H9 (cell line): ENCODE results near the gene GRID2. TPM values are rescaled to one million over a fixed set of nuclear protein-coding genes. Genes with fewer than 3 reads are reported as not detected.
A peak's percentile ranks its signal among the peaks of the same experiment; 100 is the strongest.

Experiments used
- DNase-seq: peaks from one replicate; pipeline ENCODE4 v3.0.0-alpha.2; 2017
- H2AFZ ChIP-seq: one replicate; pipeline ENCODE4 v1.6.1; 2013; ENCODE audit warnings: mild to moderate bottlenecking, low read length, control low read depth, moderate library complexity
- H2AK5ac ChIP-seq: 2 replicates; pipeline ENCODE4 v1.6.1; 2013; ENCODE audit warnings: low read length, control low read depth, mixed read lengths; ENCODE audit not compliant: insufficient read length
- H2BK120ac ChIP-seq: one replicate; pipeline ENCODE4 v1.6.1; 2013; ENCODE audit warnings: low read depth, mild to moderate bottlenecking, low read length, control low read depth, inconsistent platforms; ENCODE audit not compliant: poor library complexity, severe bottlenecking
- H2BK12ac ChIP-seq: 2 replicates; pipeline ENCODE4 v1.6.1; 2013; ENCODE audit warnings: low read length, control low read depth, mixed read lengths, low read depth; ENCODE audit not compliant: insufficient read length
- H2BK15ac ChIP-seq: 2 replicates; pipeline ENCODE4 v1.6.1; 2013; ENCODE audit warnings: low read depth, low read length, control low read depth
- H2BK20ac ChIP-seq: one replicate; pipeline ENCODE4 v1.6.1; 2013; ENCODE audit warnings: low read depth, mild to moderate bottlenecking, low read length, control low read depth, inconsistent platforms; ENCODE audit not compliant: poor library complexity, severe bottlenecking
- H2BK5ac ChIP-seq: 2 replicates; pipeline ENCODE4 v1.6.1; 2013; ENCODE audit warnings: low read length, control low read depth, mixed read lengths; ENCODE audit not compliant: insufficient read length
- H3K14ac ChIP-seq: 2 replicates; pipeline ENCODE4 v1.6.1; 2013; ENCODE audit warnings: low read length, control low read depth; ENCODE audit not compliant: insufficient read depth
- H3K18ac ChIP-seq: 2 replicates; pipeline ENCODE4 v1.6.1; 2013; ENCODE audit warnings: low read depth, mild to moderate bottlenecking, mixed read lengths, low read length, control low read depth; ENCODE audit not compliant: insufficient read length
- H3K23ac ChIP-seq: 2 replicates; pipeline ENCODE4 v1.6.1; 2013; ENCODE audit warnings: low read length, control low read depth, mixed read lengths, low read depth; ENCODE audit not compliant: insufficient read length
- H3K23me2 ChIP-seq: 2 replicates; pipeline ENCODE4 v1.6.1; 2013; ENCODE audit warnings: low read depth, mild to moderate bottlenecking, mixed read lengths, low read length, control low read depth; ENCODE audit not compliant: insufficient read length, poor library complexity, severe bottlenecking
- H3K27ac ChIP-seq: 2 replicates; pipeline ENCODE4 v1.5.1; 2013; ENCODE audit warnings: low read length, control low read depth, mixed read lengths, low read depth; ENCODE audit not compliant: insufficient read length
- H3K27me3 ChIP-seq: 2 replicates; pipeline ENCODE4 v1.6.1; 2013; ENCODE audit warnings: low read length, control low read depth, inconsistent platforms; ENCODE audit not compliant: insufficient read depth
- H3K4ac ChIP-seq: 2 replicates; pipeline ENCODE4 v1.6.1; 2013; ENCODE audit warnings: low read depth, mild to moderate bottlenecking, control low read depth, inconsistent platforms, low read length, moderate library complexity
- H3K4me1 ChIP-seq: 2 replicates; pipeline ENCODE4 v1.6.1; 2013; ENCODE audit warnings: low read length, control low read depth, inconsistent platforms; ENCODE audit not compliant: insufficient read depth
- H3K4me2 ChIP-seq: 2 replicates; pipeline ENCODE4 v1.6.1; 2013; ENCODE audit warnings: low read length, control low read depth, mixed read lengths; ENCODE audit not compliant: insufficient read length, insufficient read depth
- H3K56ac ChIP-seq: 2 replicates; pipeline ENCODE4 v1.6.1; 2013; ENCODE audit warnings: low read depth, mild to moderate bottlenecking, mixed read lengths, low read length, control low read depth; ENCODE audit not compliant: insufficient read length
- H3K79me1 ChIP-seq: 2 replicates; pipeline ENCODE4 v1.6.1; 2013; ENCODE audit warnings: low read depth, mild to moderate bottlenecking, moderate library complexity, low read length, control low read depth, inconsistent platforms; ENCODE audit not compliant: insufficient read depth, poor library complexity, severe bottlenecking
- H3K79me2 ChIP-seq: 2 replicates; pipeline ENCODE4 v1.6.1; 2013; ENCODE audit warnings: low read length, control low read depth, inconsistent platforms; ENCODE audit not compliant: insufficient read depth
- H3K9ac ChIP-seq: 2 replicates; pipeline ENCODE4 v1.6.1; 2013; ENCODE audit warnings: low read length, control low read depth, mixed read lengths; ENCODE audit not compliant: insufficient read length; ENCODE audit errors: extremely low read depth
- H3K9me3 ChIP-seq: one replicate; pipeline ENCODE4 v1.6.1; 2013; ENCODE audit warnings: low read depth, low read length, inconsistent platforms; ENCODE audit not compliant: control insufficient read depth
- H3T11ph ChIP-seq: one replicate; pipeline ENCODE4 v1.6.1; 2013; ENCODE audit warnings: mild to moderate bottlenecking, low read length, control low read depth, inconsistent platforms
- H4K20me1 ChIP-seq: one replicate; pipeline ENCODE4 v1.6.1; 2013; ENCODE audit not compliant: control insufficient read depth, insufficient read length, insufficient read depth
- H4K5ac ChIP-seq: 2 replicates; pipeline ENCODE4 v1.6.1; 2013; ENCODE audit warnings: low read depth, mild to moderate bottlenecking, mixed read lengths, low read length, control low read depth; ENCODE audit not compliant: insufficient read length
- H4K8ac ChIP-seq: replicated peaks from 2 replicates; pipeline ENCODE4 v1.6.1; 2013; ENCODE audit warnings: low read length, control low read depth, mixed read lengths, low read depth; ENCODE audit not compliant: insufficient read length
- H4K91ac ChIP-seq: 2 replicates; pipeline ENCODE4 v1.6.1; 2013; ENCODE audit warnings: low read depth, mild to moderate bottlenecking, moderate library complexity, mixed read lengths, low read length, control low read depth; ENCODE audit not compliant: insufficient read length
- H3K27ac Mint-ChIP-seq, 3 experiments: 2 replicates in 2 of 3; 3 replicates in 1 of 3; pipeline ENCODE4 v1.8.0; 2020 to 2021; ENCODE audit warnings: mixed read lengths in 3 of 3, mild to moderate bottlenecking in 1 of 3, moderate library complexity in 1 of 3
- H3K27me3 Mint-ChIP-seq: 2 replicates; pipeline ENCODE4 v1.8.0; 2021; ENCODE audit warnings: low read depth, mild to moderate bottlenecking, moderate library complexity, mixed read lengths
- H3K36me3 Mint-ChIP-seq, 3 experiments: 2 replicates in 2 of 3; 3 replicates in 1 of 3; pipeline ENCODE4 v1.8.0; 2020 to 2021; ENCODE audit warnings: low read depth in 3 of 3, mixed read lengths in 3 of 3; ENCODE audit not compliant: insufficient read depth in 1 of 3
- H3K4me1 Mint-ChIP-seq, 2 experiments: 2 replicates each; pipeline ENCODE4 v1.8.0; 2020; ENCODE audit warnings: mixed read lengths in 2 of 2
- H3K4me3 Mint-ChIP-seq, 2 experiments: 2 replicates in 1 of 2; 3 replicates in 1 of 2; pipeline ENCODE4 v1.8.0; 2020 to 2021; ENCODE audit warnings: mild to moderate bottlenecking in 2 of 2, mixed read lengths in 2 of 2, moderate library complexity in 1 of 2
- H3K9me3 Mint-ChIP-seq, 2 experiments: 2 replicates in 1 of 2; 3 replicates in 1 of 2; pipeline ENCODE4 v1.8.0; 2020; ENCODE audit warnings: mild to moderate bottlenecking in 2 of 2, mixed read lengths in 2 of 2, moderate library complexity in 1 of 2
- WGBS: extraction: QIAGEN DNeasy Blood & Tissue Kit; methylation state at CpG from one replicate; pipeline ENCODE4 v1.1.7; 2013; ENCODE audit warnings: missing lambda C conversion rate, low lambda C conversion rate, mixed read lengths; ENCODE audit not compliant: insufficient read length; ENCODE audit errors: extremely low coverage; 5-methylcytosine and 5-hydroxymethylcytosine counted together
- total RNA-seq: library from RNA; stranded (reverse); gene quantifications from 2 replicates; pipeline ENCODE4 v1.2.1, GENCODE V29; 2021
- TF ChIP-seq, protein P1 (sequence below): fragments of 200-600 bp; sonication (generic); conservative IDR thresholded peaks from 3 replicates; pipeline ENCODE4 v1.8.0; 2021; ENCODE audit warnings: antibody characterized with exemption, mild to moderate bottlenecking

The GRID2 gene
- total RNA-seq, 1 experiment from 2014 or later = 21.8 TPM

DNA sequence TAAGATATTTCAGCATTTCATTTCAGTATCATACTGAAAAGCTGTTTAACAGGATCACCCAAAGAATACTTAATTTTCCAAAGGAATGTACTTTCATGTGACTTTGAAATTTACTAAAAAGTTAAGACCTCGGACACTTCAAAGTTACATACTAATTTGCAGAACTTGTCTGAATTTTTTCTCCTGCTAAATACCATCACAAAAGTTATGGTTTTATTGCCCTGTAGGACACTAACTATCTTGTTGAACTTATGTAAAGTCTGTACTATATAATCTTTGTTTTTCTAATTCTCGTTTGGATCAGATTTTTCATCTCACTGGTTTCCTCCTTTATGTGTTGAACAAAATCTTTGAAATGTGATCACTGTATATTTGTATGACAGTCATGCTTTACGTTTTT is 37.2 kb upstream of the GRID2 start:
- no peak overlapping the region for H4K8ac ChIP-seq
- H3T11ph ChIP-seq = no peak overlapping the region
- Mint-ChIP-seq H3K4me1 (peaks cover 33 to 38% of the 10 kb centered on the region in 2 experiments), H3K27me3 (no peaks in the 10 kb centered on the region), H3K27ac (peak overlapping the region in 2 of 3 experiments; percentile 9 to 93; a peak in 2 of 7 replicates), H3K36me3 (peaks cover 80 to 93% (median 86%) of the 10 kb centered on the region in 3 experiments), H3K4me3 (no peak overlapping the region), H3K9me3 (peaks cover 7 to 9% of the 10 kb centered on the region in 2 experiments; a peak in 4 of 5 replicates)
- H4K20me1 ChIP-seq = no peaks in the 10 kb centered on the region
- no peak overlapping the region for H3K14ac ChIP-seq
- no peak overlapping the region for H4K5ac ChIP-seq
- no peak overlapping the region for H3K27ac ChIP-seq
- H3K27me3 ChIP-seq = no peaks in the 10 kb centered on the region
- no peak overlapping the region for H2BK15ac ChIP-seq
- peaks cover 16% of the 10 kb centered on the region; the same call in 1 of the 2 replicates for H3K79me2 ChIP-seq
- H3K9me3 ChIP-seq = no peaks in the 10 kb centered on the region
- no peak for DNase-seq
- H3K9ac ChIP-seq = no peak overlapping the region
- H2BK20ac ChIP-seq = no peak overlapping the region
- TF ChIP-seq, protein P1, sequence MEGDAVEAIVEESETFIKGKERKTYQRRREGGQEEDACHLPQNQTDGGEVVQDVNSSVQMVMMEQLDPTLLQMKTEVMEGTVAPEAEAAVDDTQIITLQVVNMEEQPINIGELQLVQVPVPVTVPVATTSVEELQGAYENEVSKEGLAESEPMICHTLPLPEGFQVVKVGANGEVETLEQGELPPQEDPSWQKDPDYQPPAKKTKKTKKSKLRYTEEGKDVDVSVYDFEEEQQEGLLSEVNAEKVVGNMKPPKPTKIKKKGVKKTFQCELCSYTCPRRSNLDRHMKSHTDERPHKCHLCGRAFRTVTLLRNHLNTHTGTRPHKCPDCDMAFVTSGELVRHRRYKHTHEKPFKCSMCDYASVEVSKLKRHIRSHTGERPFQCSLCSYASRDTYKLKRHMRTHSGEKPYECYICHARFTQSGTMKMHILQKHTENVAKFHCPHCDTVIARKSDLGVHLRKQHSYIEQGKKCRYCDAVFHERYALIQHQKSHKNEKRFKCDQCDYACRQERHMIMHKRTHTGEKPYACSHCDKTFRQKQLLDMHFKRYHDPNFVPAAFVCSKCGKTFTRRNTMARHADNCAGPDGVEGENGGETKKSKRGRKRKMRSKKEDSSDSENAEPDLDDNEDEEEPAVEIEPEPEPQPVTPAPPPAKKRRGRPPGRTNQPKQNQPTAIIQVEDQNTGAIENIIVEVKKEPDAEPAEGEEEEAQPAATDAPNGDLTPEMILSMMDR = no peak
- H3K18ac ChIP-seq = no peak overlapping the region
- H3K4me1 ChIP-seq = no peaks in the 10 kb centered on the region
- H2BK120ac ChIP-seq = no peak overlapping the region
- peaks cover 3% of the 10 kb centered on the region for H3K79me1 ChIP-seq
- no peak overlapping the region for H2BK5ac ChIP-seq
- no peak overlapping the region for H3K56ac ChIP-seq
- H3K23me2 ChIP-seq = peaks cover 4% of the 10 kb centered on the region
- WGBS = no CpG with 5 or more reads among the region's 3 CpGs
- no peak overlapping the region for H3K23ac ChIP-seq
- no peak overlapping the region for H4K91ac ChIP-seq
- H2AFZ ChIP-seq = no peak overlapping the region
- no peak overlapping the region for H3K4me2 ChIP-seq
- H3K4ac ChIP-seq = no peak overlapping the region
- no peak overlapping the region for H2AK5ac ChIP-seq
- H2BK12ac ChIP-seq = no peak overlapping the region
